Adrenal gland (tissue), 12 donors: Measurements from ENCODE around the gene LRRN1. TPM values are rescaled to one million over a fixed set of nuclear protein-coding genes. Genes with fewer than 3 reads are reported as not detected.

Experiments
- DNase-seq, 7 donors: peaks; one replicate each; pipeline ENCODE4 v3.0.0-alpha.2; 2019 to 2020
- H3K27ac ChIP-seq, 5 donors: fragments of 200-600 bp; sonication (generic) in 4 of 5; 1 replicate in 3 of 5; 2 replicates in 2 of 5; pipeline versions ENCODE4 v1.5.1 to v1.8.0; 2016 to 2020; ENCODE audit warnings: mild to moderate bottlenecking in 1 of 5
- H3K27me3 ChIP-seq: fragments of 200-600 bp; 2 replicates; pipeline ENCODE4 v1.8.0; 2021
- H3K36me3 ChIP-seq, 2 donors: fragments of 200-600 bp; replicated peaks in 1 of 2; 1 replicate in 1 of 2; 2 replicates in 1 of 2; pipeline versions ENCODE4 v1.5.1 to v1.8.0; 2018 to 2022
- H3K4me1 ChIP-seq, 2 donors: fragments of 200-600 bp; replicated peaks in 1 of 2; 1 replicate in 1 of 2; 2 replicates in 1 of 2; pipeline versions ENCODE4 v1.5.1 to v1.8.0; 2018 to 2021
- H3K4me3 ChIP-seq, 4 donors: fragments of 200-600 bp; sonication (generic) in 3 of 4; one replicate each; pipeline ENCODE4 v1.5.1; 2016 to 2018
- H3K9me3 ChIP-seq, 3 donors: fragments of 200-600 bp; sonication (generic) in 1 of 3; replicated peaks in 1 of 3; 1 replicate in 2 of 3; 2 replicates in 1 of 3; pipeline versions ENCODE4 v1.5.1 to v1.8.0; 2016 to 2021
- CTCF ChIP-seq, 6 experiments: fragments of 450-650 bp in 4 of 6; fragments of 200-600 bp in 2 of 6; sonication (generic) in 1 of 6; IDR thresholded peaks; 1 replicate in 5 of 6; 2 replicates in 1 of 6; pipeline versions ENCODE4 v1.5.1 to v1.8.0; 2016 to 2021; ENCODE audit warnings: antibody characterized with exemption in 6 of 6, mild to moderate bottlenecking in 2 of 6, moderate library complexity in 1 of 6
- POLR2A ChIP-seq, 2 donors: fragments of 450-650 bp; IDR thresholded peaks; one replicate each; pipeline ENCODE4 v1.6.1; 2017; ENCODE audit warnings: antibody characterized with exemption in 2 of 2, mild to moderate bottlenecking in 2 of 2, moderate library complexity in 1 of 2
- WGBS, 4 donors: extraction: QIAGEN DNeasy Blood & Tissue Kit in 2 of 4; methylation state at CpG; one replicate each; pipeline versions ENCODE4 v1.1.5 to v1.1.7; 2013 to 2017; 5-methylcytosine and 5-hydroxymethylcytosine counted together
- intact Hi-C, 2 donors: fragments of 100-400 bp; cut with DNase I; formaldehyde crosslinking; loops; one replicate each; pipeline versions ENCODE4 v1.14.1 to v1.15.0; 2022 to 2023
- polyA plus RNA-seq, 3 donors: library from polyadenylated mRNA; stranded (reverse); fragments of 200-250 nt in 2 of 3; fragments of 350-450 nt in 1 of 3; fragmentation: Illumina TruSeq in 1 of 3; extraction: RNeasy Lipid Tissue Mini Kit (QIAGEN cat#74804) in 1 of 3; gene quantifications; one replicate each; pipeline ENCODE4 v1.2.3, GENCODE V29; 2013 to 2014
- total RNA-seq, 9 donors: library from RNA; depleted of rRNA in 4 of 9; stranded (reverse); fragments of >200 nt in 4 of 9; fragments of 120-200 nt in 1 of 9; fragmentation: NEBNext Ultra II Directional in 1 of 9; extraction: Animal tissue kit (Norgen Biotek cat#: 25700) in 1 of 9; gene quantifications; one replicate each; pipeline versions ENCODE4 v1.1.0 to v1.2.4, GENCODE V29; 2013 to 2023
- donor health status: healthy with polysubstance abuse.
- donor health status: Bipolar disorder and iron deficiency.
- donor health status: DM: yes; HTN: yes; CAD: no.
- donor health status: DM: no; HTN: no; CAD: no.
- donor health status: DM: no; HTN: no; CAD: no.
- donor health status: DM: yes; HTN: yes; CAD: no.

LRRN1 gene
- total and polyA plus RNA-seq, 12 donors: 0.03 to 0.70 (median 0.11) TPM; not detected in 3

GRCh38 chr3:3816034-3816433, 16.8 kb downstream of the LRRN1 start:
- no peak overlapping the region for H3K4me3 ChIP-seq
- intact Hi-C loops: no loop called here
- no peaks in the 10 kb centered on the region for H3K36me3 ChIP-seq
- H3K9me3 ChIP-seq: no peaks in the 10 kb centered on the region
- no peaks in the 10 kb centered on the region for H3K27me3 ChIP-seq
- DNase-seq: no peak
- no peak for TF ChIP-seq CTCF (IDR thresholded peaks at IDR 0.05)
- no peak for TF ChIP-seq POLR2A (IDR thresholded peaks at IDR 0.05)
- H3K4me1 ChIP-seq: no peaks in the 10 kb centered on the region
- H3K27ac ChIP-seq: no peak overlapping the region
- 87 to 97% (median 92%) methylated on average over 1 of the region's 1 CpG for WGBS, 4 donors

- Histone ChIP-seq H3K9me3 (no peaks in the 10 kb centered on the region), H3K4me3 (no peak overlapping the region), H3K27ac (no peak overlapping the region), H3K4me1 (no peaks in the 10 kb centered on the region), H3K27me3 (no peaks in the 10 kb centered on the region), H3K36me3 (no peaks in the 10 kb centered on the region)
- no peak for DNase-seq
- intact Hi-C loops: no loop called here
- TF ChIP-seq CTCF (IDR thresholded peaks at IDR 0.05): no peak
- TF ChIP-seq POLR2A (IDR thresholded peaks at IDR 0.05): no peak
- WGBS, 4 donors: 83 to 92% (median 88%) methylated on average over 5 of the region's 5 CpGs
Observed at GRCh38 chr3:3817865-3818264, 18.6 kb downstream of the LRRN1 start.

- TF ChIP-seq POLR2A (IDR thresholded peaks at IDR 0.05): no peak
- no peak for TF ChIP-seq CTCF (IDR thresholded peaks at IDR 0.05)
- Histone ChIP-seq H3K9me3 (no peaks in the 10 kb centered on the region), H3K27ac (no peak overlapping the region), H3K4me3 (no peak overlapping the region), H3K27me3 (no peaks in the 10 kb centered on the region), H3K36me3 (no peaks in the 10 kb centered on the region), H3K4me1 (no peaks in the 10 kb centered on the region)
- DNase-seq: no peak
- 68 to 90% (median 85%) methylated on average over 4 of the region's 4 CpGs for WGBS, 4 donors
- intact Hi-C loops: no loop called here
Observed at GRCh38 chr3:3821777-3822176, 22.5 kb downstream of the LRRN1 start.

- Histone ChIP-seq H3K4me1 (no peaks in the 10 kb centered on the region), H3K9me3 (no peaks in the 10 kb centered on the region), H3K27ac (no peak overlapping the region), H3K27me3 (no peaks in the 10 kb centered on the region), H3K36me3 (no peaks in the 10 kb centered on the region), H3K4me3 (no peak overlapping the region)
- TF ChIP-seq CTCF (IDR thresholded peaks at IDR 0.05) (no peak), POLR2A (IDR thresholded peaks at IDR 0.05) (no peak)
- WGBS, 4 donors: 80 to 87% (median 87%) methylated on average over 3 of the region's 3 CpGs
- no peak for DNase-seq
- intact Hi-C loops: no loop called here
Observed at GRCh38 chr3:3825035-3825434, 25.8 kb downstream of the LRRN1 start.
